Measurements from ENCODE around the gene ZNRD2. TPM values are rescaled to one million over a fixed set of nuclear protein-coding genes. Genes with fewer than 3 reads are reported as not detected.

The ZNRD2 gene
- total and polyA plus RNA-seq, 2 donors from 2014 or later: 32.0 to 60.4 TPM

GRCh38 chr11:65530157-65530496 is 40.1 kb upstream of the ZNRD2 start:
- H3K36me3 ChIP-seq (ENCODE audit: control insufficient read depth in 2 of 3, insufficient read depth in 3 of 3, low read length in 3 of 3): peaks cover 7 to 40% (median 21%) of the 10 kb centered on the region in 3 donors
- H3K4me1 ChIP-seq (ENCODE audit: control insufficient read depth in 2 of 3, insufficient read depth in 2 of 3, low read depth in 1 of 3, low read length in 3 of 3): peaks cover 0 to 15% (median 8%) of the 10 kb centered on the region in 3 donors
- no peak for TF ChIP-seq CTCF (IDR thresholded peaks at IDR 0.05; ENCODE audit: borderline replicate concordance, extremely low read depth, insufficient read depth)
- no peak overlapping the region for H3K9ac ChIP-seq (ENCODE audit: low read length in 3 of 3)
- intact Hi-C loops (cut with DNase I): no loop called here
- DNase-seq (no peak), FAIRE-seq (no peak)
- H3K27me3 ChIP-seq (ENCODE audit: control insufficient read depth, insufficient read depth, low read length): no peaks in the 10 kb centered on the region
- no peaks in the 10 kb centered on the region for H3K9me3 ChIP-seq (ENCODE audit: control insufficient read depth in 2 of 3, insufficient read depth in 1 of 3, low read length in 3 of 3)
- H3K4me3 ChIP-seq (ENCODE audit: low read length in 3 of 3): no peak overlapping the region
- H3K27ac ChIP-seq (ENCODE audit: low read depth in 2 of 2, low read length in 2 of 2): no peak overlapping the region

GRCh38 chr11:65532388-65533064 is 37.8 kb upstream of the ZNRD2 start:
- no peaks in the 10 kb centered on the region for H3K9me3 ChIP-seq (ENCODE audit: control insufficient read depth in 2 of 3, insufficient read depth in 1 of 3, low read length in 3 of 3)
- no peak for TF ChIP-seq CTCF (IDR thresholded peaks at IDR 0.05; ENCODE audit: borderline replicate concordance, extremely low read depth, insufficient read depth)
- H3K9ac ChIP-seq (ENCODE audit: low read length in 3 of 3): no peak overlapping the region
- no peak for FAIRE-seq
- intact Hi-C loops (cut with DNase I): no loop called here
- no peaks in the 10 kb centered on the region for H3K27me3 ChIP-seq (ENCODE audit: control insufficient read depth, insufficient read depth, low read length)
- H3K36me3 ChIP-seq (ENCODE audit: control insufficient read depth in 2 of 3, insufficient read depth in 3 of 3, low read length in 3 of 3): peaks cover 5 to 47% (median 19%) of the 10 kb centered on the region in 3 donors
- no peak overlapping the region for H3K27ac ChIP-seq (ENCODE audit: low read depth in 2 of 2, low read length in 2 of 2)
- H3K4me3 ChIP-seq (ENCODE audit: low read length in 3 of 3): no peak overlapping the region
- peaks cover 0 to 2% (median 0%) of the 10 kb centered on the region in 3 donors for H3K4me1 ChIP-seq (ENCODE audit: control insufficient read depth in 2 of 3, insufficient read depth in 2 of 3, low read depth in 1 of 3, low read length in 3 of 3)
- no peak for DNase-seq

- DNase-seq (peak in 1 of 5 donors; percentile 30), FAIRE-seq (no peak)
- TF ChIP-seq CTCF (IDR thresholded peaks at IDR 0.05; ENCODE audit: borderline replicate concordance, extremely low read depth, insufficient read depth): no peak
- no peak overlapping the region for H3K27ac ChIP-seq (ENCODE audit: low read depth in 2 of 2, low read length in 2 of 2)
- no peak overlapping the region for H3K9ac ChIP-seq (ENCODE audit: low read length in 3 of 3)
- intact Hi-C loops (cut with DNase I): no loop called here
- no peaks in the 10 kb centered on the region for H3K27me3 ChIP-seq (ENCODE audit: control insufficient read depth, insufficient read depth, low read length)
- H3K36me3 ChIP-seq (ENCODE audit: control insufficient read depth in 2 of 3, insufficient read depth in 3 of 3, low read length in 3 of 3): peaks cover 3 to 41% (median 18%) of the 10 kb centered on the region in 3 donors
- no peaks in the 10 kb centered on the region for H3K9me3 ChIP-seq (ENCODE audit: control insufficient read depth in 2 of 3, insufficient read depth in 1 of 3, low read length in 3 of 3)
- H3K4me1 ChIP-seq (ENCODE audit: control insufficient read depth in 2 of 3, insufficient read depth in 2 of 3, low read depth in 1 of 3, low read length in 3 of 3): peaks cover 0 to 5% (median 0%) of the 10 kb centered on the region in 3 donors
- H3K4me3 ChIP-seq (ENCODE audit: low read length in 3 of 3): no peak overlapping the region
These were observed 35.2 kb upstream of the ZNRD2 start for GRCh38 chr11:65535102-65535501.
